GM18951 (cell line): ENCODE results near the gene MCF2L2.
"Not testable (repeated sequence)": the region's sequence is repeated elsewhere in the genome, so short reads cannot be mapped to it uniquely, and the experiment has no call there.

Experiments
- POLR2A ChIP-seq: IDR thresholded peaks from 4 replicates; pipeline ENCODE4 v1.6.1; 2011; ENCODE audit warnings: mild to moderate bottlenecking; ENCODE audit not compliant: insufficient read length, insufficient read depth; ENCODE audit errors: extremely low read depth
- in situ Hi-C: fragments of 300-500 bp; cut with MboI; formaldehyde crosslinking; loops from one replicate; pipeline ENCODE4 v1.12.0; 2022; ENCODE audit warnings: low sequenced_read_pairs, mixed read lengths, inconsistent platforms; ENCODE audit not compliant: unreplicated experiment

The MCF2L2 gene

DNA sequence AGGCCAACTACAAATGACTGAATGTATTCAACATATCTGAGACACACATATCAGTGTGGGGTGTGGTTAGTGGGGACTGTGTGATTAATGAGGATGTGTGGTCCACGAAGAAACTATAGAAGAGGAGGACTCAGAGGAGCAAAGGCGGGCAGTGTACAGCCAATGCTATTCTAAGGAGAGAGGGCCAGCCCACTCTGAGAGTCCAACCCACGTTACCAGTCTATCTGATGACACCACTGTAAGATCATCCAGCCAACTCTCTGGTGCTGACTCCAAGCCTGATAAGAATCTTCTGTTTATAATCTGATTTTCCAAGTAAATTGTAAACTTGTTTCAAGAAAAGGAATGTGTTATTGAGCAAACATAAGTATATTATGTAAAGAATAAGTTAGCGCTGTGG, 47.2 kb downstream of the MCF2L2 start:
- in situ Hi-C loops: loop anchor here (10.0 to 25.0 kb wide), 4 partner anchors 196 to 666 kb away; no protein-coding TSS in a partner anchor
- TF ChIP-seq POLR2A: no peak

DNA sequence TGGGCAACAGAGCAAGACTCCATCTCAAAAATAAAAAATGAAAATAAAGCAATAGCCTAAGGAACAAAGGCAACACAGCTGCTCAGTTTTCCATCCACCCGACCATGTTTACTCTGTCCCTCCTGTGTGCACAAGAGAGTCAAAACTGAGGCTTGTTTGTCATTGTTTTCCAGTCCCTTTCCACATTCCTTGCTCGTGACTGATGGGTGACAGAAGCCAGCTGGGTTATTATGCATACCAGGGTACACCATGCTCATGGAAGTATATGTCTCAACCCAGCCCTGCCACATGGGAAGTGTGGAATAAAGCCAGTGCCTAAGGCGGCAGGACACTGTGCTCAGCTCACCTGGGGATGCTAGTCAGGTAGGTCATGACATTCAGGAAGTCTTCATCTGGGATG, 49.5 kb downstream of the MCF2L2 start:
- in situ Hi-C loops: loop anchor here (25.0 kb wide), 1 partner anchor 492 kb away; no protein-coding TSS in a partner anchor
- no peak for TF ChIP-seq POLR2A

- no peak for TF ChIP-seq POLR2A
- in situ Hi-C loops: loop anchor here (25.0 kb wide), 1 partner anchor 491 kb away; no protein-coding TSS in a partner anchor
Measured at GRCh38 chr3:183378545-183378944, 49.9 kb downstream of the MCF2L2 start.

GRCh38 chr3:183378008-183378407, 50.4 kb downstream of the MCF2L2 start:
- in situ Hi-C loops: loop anchor here (25.0 kb wide), 1 partner anchor 491 kb away; no protein-coding TSS in a partner anchor
- no peak for TF ChIP-seq POLR2A

- in situ Hi-C loops: loop anchor here (25.0 kb wide), 1 partner anchor 490 kb away; no protein-coding TSS in a partner anchor
- no peak for TF ChIP-seq POLR2A
Measured at GRCh38 chr3:183377307-183377959, 51.0 kb downstream of the MCF2L2 start.

DNA sequence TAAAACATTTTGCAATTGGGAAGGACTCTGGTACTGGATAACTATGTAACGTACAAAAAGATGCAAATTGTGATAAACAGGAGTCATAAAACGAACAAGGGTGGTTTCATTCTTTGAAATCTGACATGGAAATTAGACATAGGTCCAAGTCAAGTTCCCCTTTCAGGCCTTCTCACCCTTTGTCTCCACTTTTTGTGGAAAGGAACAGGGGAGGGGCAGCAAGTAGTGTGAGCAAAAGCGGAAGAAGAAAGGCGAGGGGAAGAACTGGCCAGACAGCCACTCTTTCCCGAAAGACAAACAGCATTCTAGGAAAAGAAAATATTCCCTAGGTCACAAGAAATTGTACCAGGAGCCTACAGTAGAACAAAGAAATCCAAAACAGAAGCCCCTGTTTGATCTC, 52.6 kb downstream of the MCF2L2 start:
- TF ChIP-seq POLR2A: no peak
- in situ Hi-C loops: loop anchor here (25.0 kb wide), 1 partner anchor 488 kb away; no protein-coding TSS in a partner anchor

GRCh38 chr3:183375337-183375736, 53.1 kb downstream of the MCF2L2 start:
- no peak for TF ChIP-seq POLR2A
- in situ Hi-C loops: loop anchor here (25.0 kb wide), 1 partner anchor 488 kb away; no protein-coding TSS in a partner anchor

- in situ Hi-C loops: no loop called here
- no peak for TF ChIP-seq POLR2A
Measured at GRCh38 chr3:183372911-183373310, 55.5 kb downstream of the MCF2L2 start.

DNA sequence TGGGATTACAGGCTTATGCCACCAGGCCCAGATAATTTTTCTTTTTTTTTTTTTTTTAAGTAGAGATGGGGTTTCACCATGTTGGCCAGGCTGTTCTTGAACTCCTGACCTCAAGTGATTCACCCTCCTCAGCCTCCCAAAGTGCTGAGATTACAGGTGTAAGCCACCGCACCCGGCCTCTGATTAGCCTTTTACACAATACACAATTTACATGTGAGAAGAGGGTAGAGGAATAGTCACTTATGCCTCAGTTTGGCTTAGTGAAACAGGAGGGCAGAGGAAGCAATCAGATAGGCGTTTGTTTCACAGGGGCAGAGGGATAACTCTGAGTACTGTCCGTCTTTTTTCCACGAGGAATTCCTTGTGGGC, 56.8 kb downstream of the MCF2L2 start:
- in situ Hi-C loops: not testable (repeated sequence)

GRCh38 chr3:183370391-183370790, 58.0 kb downstream of the MCF2L2 start:
- in situ Hi-C loops: no loop called here
- TF ChIP-seq POLR2A: no peak

GRCh38 chr3:183369627-183370026, 58.8 kb downstream of the MCF2L2 start:
- in situ Hi-C loops: no loop called here
- TF ChIP-seq POLR2A: no peak

DNA sequence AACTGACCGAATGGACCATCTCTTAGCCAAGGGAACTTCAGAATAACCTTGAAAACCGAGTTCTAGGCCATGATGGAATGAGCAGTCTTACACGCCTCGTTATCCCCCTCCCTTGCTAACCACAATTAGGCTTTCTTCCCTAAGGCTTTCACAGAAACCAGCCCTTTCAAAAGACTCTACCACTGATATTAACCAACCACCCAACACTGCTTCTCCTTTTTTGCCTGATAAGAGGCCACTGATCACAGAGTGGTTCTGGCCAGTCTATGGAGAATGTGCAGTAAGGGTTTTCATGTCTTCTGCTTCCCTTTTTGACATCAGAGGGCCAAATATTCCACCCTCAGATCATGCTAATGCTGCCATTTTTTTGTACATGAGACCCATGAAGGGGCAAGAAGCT, 59.3 kb downstream of the MCF2L2 start:
- TF ChIP-seq POLR2A: no peak
- in situ Hi-C loops: no loop called here

GRCh38 chr3:183360971-183361624, 67.3 kb downstream of the MCF2L2 start:
- TF ChIP-seq POLR2A: no peak
- in situ Hi-C loops: no loop called here

DNA sequence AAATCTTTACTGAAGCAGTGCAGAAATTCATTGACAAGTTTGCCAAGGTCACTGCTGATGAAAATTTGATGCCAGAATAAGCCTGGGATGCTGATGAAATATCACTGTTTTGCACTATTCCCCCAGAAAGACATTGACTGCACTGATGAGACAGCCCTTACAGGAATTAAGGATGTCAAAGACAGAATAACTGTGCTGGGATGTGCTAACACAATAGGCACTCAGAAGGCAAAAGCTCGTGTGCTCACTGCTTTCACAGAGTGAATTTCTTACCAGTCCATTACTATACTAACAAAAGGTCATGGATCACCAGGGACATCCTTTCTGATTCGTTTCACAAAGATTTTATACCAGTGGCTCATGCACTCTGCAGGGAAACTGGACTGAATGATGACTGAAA, 69.4 kb downstream of the MCF2L2 start:
- no peak for TF ChIP-seq POLR2A

More for the DNA sequence above, 69.4 kb downstream of the MCF2L2 start:
- in situ Hi-C loops: no loop called here
